Endodermal cell (in vitro differentiated cells): ENCODE measurements around the gene MED17. TPM values are rescaled to one million over a fixed set of nuclear protein-coding genes. Genes with fewer than 3 reads are reported as not detected.

Source experiments
- DNase-seq: peaks from one replicate; pipeline ENCODE4 v3.0.0-alpha.2; 2017
- H3K27ac ChIP-seq: 2 replicates; pipeline ENCODE4 v1.5.1; 2013; ENCODE audit warnings: mild to moderate bottlenecking, low read depth, low read length, moderate library complexity
- H3K27me3 ChIP-seq: 2 replicates; pipeline ENCODE4 v1.6.1; 2013; ENCODE audit warnings: mild to moderate bottlenecking, low read length, moderate library complexity; ENCODE audit not compliant: insufficient read depth, control insufficient read depth, poor library complexity, severe bottlenecking
- H3K36me3 ChIP-seq: 2 replicates; pipeline ENCODE4 v1.7.0; 2013; ENCODE audit warnings: mild to moderate bottlenecking, low read length, moderate library complexity; ENCODE audit not compliant: control insufficient read depth, insufficient read depth
- H3K4me1 ChIP-seq: one replicate; pipeline ENCODE4 v1.7.0; 2013; ENCODE audit warnings: low read length; ENCODE audit not compliant: control insufficient read depth, insufficient read depth
- H3K4me3 ChIP-seq: 2 replicates; pipeline ENCODE4 v1.5.1; 2013; ENCODE audit warnings: mild to moderate bottlenecking, low read length, moderate library complexity
- H3K9ac ChIP-seq: 2 replicates; pipeline ENCODE4 v1.6.1; 2013; ENCODE audit warnings: mild to moderate bottlenecking, low read length, moderate library complexity; ENCODE audit not compliant: poor library complexity, severe bottlenecking; ENCODE audit errors: extremely low read depth
- H3K9me3 ChIP-seq: 2 replicates; pipeline ENCODE4 v1.6.1; 2013; ENCODE audit warnings: mild to moderate bottlenecking, low read length, moderate library complexity; ENCODE audit not compliant: control insufficient read depth
- H3K27ac Mint-ChIP-seq: 2 replicates; pipeline ENCODE4 v1.8.0; 2020; ENCODE audit warnings: mixed read lengths
- H3K27me3 Mint-ChIP-seq: 2 replicates; pipeline ENCODE4 v1.8.0; 2021; ENCODE audit warnings: mild to moderate bottlenecking, mixed read lengths; ENCODE audit not compliant: insufficient read depth
- H3K36me3 Mint-ChIP-seq: 2 replicates; pipeline ENCODE4 v1.8.0; 2020; ENCODE audit warnings: low read depth, mixed read lengths
- H3K4me1 Mint-ChIP-seq: 2 replicates; pipeline ENCODE4 v1.8.0; 2020; ENCODE audit warnings: mixed read lengths
- H3K4me3 Mint-ChIP-seq: 2 replicates; pipeline ENCODE4 v1.8.0; 2020; ENCODE audit warnings: mild to moderate bottlenecking, moderate library complexity, mixed read lengths
- H3K9me3 Mint-ChIP-seq: 2 replicates; pipeline ENCODE4 v1.8.0; 2020; ENCODE audit warnings: mild to moderate bottlenecking, mixed read lengths
- WGBS, 2 experiments: methylation state at CpG; one replicate each; pipeline versions ENCODE4 v1.1.5 to v1.1.7; 2013; ENCODE audit warnings: missing lambda C conversion rate in 2 of 2, mixed read lengths in 1 of 2; ENCODE audit not compliant: insufficient coverage in 1 of 2, insufficient read length in 1 of 2; 5-methylcytosine and 5-hydroxymethylcytosine counted together
- total RNA-seq, 2 donors: library from RNA; stranded (reverse); fragmentation: NEBNext Ultra II Directional in 1 of 2; extraction: Animal tissue kit (Norgen Biotek cat#: 25700) in 1 of 2; gene quantifications; 2 replicates in 1 of 2; 3 replicates in 1 of 2; pipeline ENCODE4 v1.2.1, GENCODE V29; 2021
- TF ChIP-seq, protein P1 (sequence below): fragments of 200-600 bp; sonication (generic); conservative IDR thresholded peaks from 2 replicates; pipeline ENCODE4 v1.5.0; 2021; ENCODE audit warnings: antibody characterized with exemption, mild to moderate bottlenecking

The MED17 gene
- total RNA-seq, 2 donors from 2014 or later = 40.6 to 46.2 TPM

GRCh38 chr11:93823210-93823609 is 39.1 kb downstream of the MED17 start:
- peaks cover 20% of the 10 kb centered on the region for H3K4me1 ChIP-seq
- DNase-seq = no peak
- TF ChIP-seq, protein P1, sequence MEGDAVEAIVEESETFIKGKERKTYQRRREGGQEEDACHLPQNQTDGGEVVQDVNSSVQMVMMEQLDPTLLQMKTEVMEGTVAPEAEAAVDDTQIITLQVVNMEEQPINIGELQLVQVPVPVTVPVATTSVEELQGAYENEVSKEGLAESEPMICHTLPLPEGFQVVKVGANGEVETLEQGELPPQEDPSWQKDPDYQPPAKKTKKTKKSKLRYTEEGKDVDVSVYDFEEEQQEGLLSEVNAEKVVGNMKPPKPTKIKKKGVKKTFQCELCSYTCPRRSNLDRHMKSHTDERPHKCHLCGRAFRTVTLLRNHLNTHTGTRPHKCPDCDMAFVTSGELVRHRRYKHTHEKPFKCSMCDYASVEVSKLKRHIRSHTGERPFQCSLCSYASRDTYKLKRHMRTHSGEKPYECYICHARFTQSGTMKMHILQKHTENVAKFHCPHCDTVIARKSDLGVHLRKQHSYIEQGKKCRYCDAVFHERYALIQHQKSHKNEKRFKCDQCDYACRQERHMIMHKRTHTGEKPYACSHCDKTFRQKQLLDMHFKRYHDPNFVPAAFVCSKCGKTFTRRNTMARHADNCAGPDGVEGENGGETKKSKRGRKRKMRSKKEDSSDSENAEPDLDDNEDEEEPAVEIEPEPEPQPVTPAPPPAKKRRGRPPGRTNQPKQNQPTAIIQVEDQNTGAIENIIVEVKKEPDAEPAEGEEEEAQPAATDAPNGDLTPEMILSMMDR = no peak
- H3K9me3 ChIP-seq = no peaks in the 10 kb centered on the region
- Mint-ChIP-seq H3K27me3 (no peaks in the 10 kb centered on the region), H3K4me1 (peaks cover 40% of the 10 kb centered on the region), H3K27ac (no peak overlapping the region), H3K36me3 (no peaks in the 10 kb centered on the region), H3K9me3 (no peaks in the 10 kb centered on the region), H3K4me3 (no peak overlapping the region)
- no peaks in the 10 kb centered on the region for H3K36me3 ChIP-seq
- 95 to 100% methylated on average over 2 to 3 of the region's 4 CpGs for WGBS, 2 experiments
- no peak overlapping the region for H3K4me3 ChIP-seq
- no peak overlapping the region for H3K9ac ChIP-seq
- no peak overlapping the region for H3K27ac ChIP-seq
- no peaks in the 10 kb centered on the region for H3K27me3 ChIP-seq

DNA sequence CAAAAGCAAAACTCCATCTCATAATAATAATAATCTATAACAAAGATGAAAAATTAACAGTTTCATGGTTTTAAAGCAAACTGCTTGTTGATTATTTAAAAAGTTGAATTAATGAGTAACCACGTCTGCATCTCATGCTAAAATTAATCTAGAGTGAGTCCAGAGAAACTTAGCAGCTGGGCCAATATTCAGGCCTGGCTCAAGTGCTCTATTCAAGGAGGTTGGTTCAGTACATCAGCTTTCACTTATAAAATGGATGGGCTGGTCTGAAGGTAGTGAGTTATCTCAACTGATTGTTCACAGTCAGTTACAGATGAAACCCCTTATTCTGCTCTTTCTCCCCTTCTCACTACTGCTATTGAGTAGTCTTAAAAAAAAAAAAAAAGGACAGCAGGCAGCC is 43.3 kb downstream of the MED17 start:
- no peaks in the 10 kb centered on the region for H3K9me3 ChIP-seq
- H3K27me3 ChIP-seq = no peaks in the 10 kb centered on the region
- no peaks in the 10 kb centered on the region for H3K36me3 ChIP-seq
- H3K27ac ChIP-seq = no peak overlapping the region
- TF ChIP-seq, protein P1 = no peak
- H3K9ac ChIP-seq = no peak overlapping the region
- WGBS, 2 experiments = 86 to 97% methylated on average over 1 of the region's 1 CpG
- DNase-seq = no peak
- peaks cover 23% of the 10 kb centered on the region for H3K4me1 ChIP-seq
- no peak overlapping the region for H3K4me3 ChIP-seq
- Mint-ChIP-seq H3K4me3 (no peak overlapping the region), H3K9me3 (no peaks in the 10 kb centered on the region), H3K4me1 (peaks cover 32% of the 10 kb centered on the region), H3K27ac (no peak overlapping the region), H3K36me3 (no peaks in the 10 kb centered on the region), H3K27me3 (no peaks in the 10 kb centered on the region)

DNA sequence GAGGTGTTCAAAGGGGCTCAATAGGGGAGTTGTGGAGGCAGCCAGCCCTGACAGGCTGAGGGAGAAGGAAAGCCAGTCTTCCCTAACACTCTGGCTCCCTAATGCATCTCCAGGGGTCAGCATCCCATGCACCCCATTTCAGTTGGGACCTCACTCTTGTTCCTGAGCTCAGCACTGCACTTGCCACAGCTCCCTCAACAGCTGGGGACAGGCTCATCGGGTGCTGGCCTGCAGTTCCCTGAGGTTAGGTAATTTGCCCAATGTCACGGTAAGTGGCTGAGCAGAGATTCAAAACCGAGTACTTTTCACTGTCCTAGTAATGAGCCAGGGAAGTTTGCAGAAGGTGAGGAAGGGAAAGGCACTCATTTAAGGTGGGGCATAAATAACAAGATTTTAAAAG is 45.5 kb downstream of the MED17 start:
- 82 to 88% methylated on average over 3 of the region's 3 CpGs for WGBS, 2 experiments
- TF ChIP-seq, protein P1 = no peak
- DNase-seq = no peak
- H3K27me3 ChIP-seq = no peaks in the 10 kb centered on the region
- no peak overlapping the region for H3K4me3 ChIP-seq
- H3K27ac ChIP-seq = no peak overlapping the region
- Mint-ChIP-seq H3K4me3 (no peak overlapping the region), H3K27me3 (no peaks in the 10 kb centered on the region), H3K9me3 (no peaks in the 10 kb centered on the region), H3K4me1 (peaks cover 35% of the 10 kb centered on the region), H3K36me3 (no peaks in the 10 kb centered on the region), H3K27ac (no peak overlapping the region)
- H3K9ac ChIP-seq = no peak overlapping the region
- H3K36me3 ChIP-seq = no peaks in the 10 kb centered on the region
- no peaks in the 10 kb centered on the region for H3K9me3 ChIP-seq
- H3K4me1 ChIP-seq = peaks cover 23% of the 10 kb centered on the region
